Esophagus squamous epithelium (tissue), 5 donors: Measurements from ENCODE around the gene CFAP99. TPM values are rescaled to one million over a fixed set of nuclear protein-coding genes. Genes with fewer than 3 reads are reported as not detected.
A peak's percentile ranks its signal among the peaks of the same experiment; 100 is the strongest.

Experiments
- DNase-seq: peaks from one replicate; lab custom pipeline; 2025; lab: John Stamatoyannopoulos, UW
- H3K27ac ChIP-seq, 4 donors: fragments of 200-600 bp; sonication (generic); one replicate each; pipeline ENCODE4 v1.5.1; 2016 to 2019; ENCODE audit warnings: mild to moderate bottlenecking in 1 of 4
- H3K27me3 ChIP-seq, 4 donors: fragments of 200-600 bp; sonication (generic); 1 replicate in 3 of 4; 2 replicates in 1 of 4; pipeline versions ENCODE4 v1.5.1 to v1.6.0; 2017 to 2021; ENCODE audit warnings: antibody characterized with exemption in 1 of 4
- H3K36me3 ChIP-seq, 3 donors: fragments of 200-600 bp; sonication (generic); one replicate each; pipeline ENCODE4 v1.5.1; 2016 to 2019
- H3K4me1 ChIP-seq, 3 donors: fragments of 200-600 bp; sonication (generic); one replicate each; pipeline ENCODE4 v1.5.1; 2017 to 2019
- H3K4me3 ChIP-seq, 4 donors: fragments of 200-600 bp; sonication (generic); 1 replicate in 3 of 4; 2 replicates in 1 of 4; pipeline ENCODE4 v1.5.1; 2016 to 2019; ENCODE audit warnings: mild to moderate bottlenecking in 2 of 4, moderate library complexity in 1 of 4
- H3K9me3 ChIP-seq, 3 donors: fragments of 200-600 bp; sonication (generic); one replicate each; pipeline ENCODE4 v1.5.1; 2016 to 2019
- CTCF ChIP-seq, 6 experiments: fragments of 450-650 bp in 4 of 6; fragments of 200-600 bp in 2 of 6; sonication (generic) in 2 of 6; IDR thresholded peaks; one replicate each; pipeline ENCODE4 v1.5.1; 2016 to 2019; ENCODE audit warnings: antibody characterized with exemption in 6 of 6, mild to moderate bottlenecking in 4 of 6, moderate library complexity in 4 of 6
- POLR2A ChIP-seq, 4 donors: fragments of 450-650 bp; IDR thresholded peaks; one replicate each; pipeline ENCODE4 v1.6.1; 2017; ENCODE audit warnings: antibody characterized with exemption in 4 of 4, mild to moderate bottlenecking in 4 of 4, moderate library complexity in 3 of 4
- WGBS, 2 donors: methylation state at CpG; one replicate each; pipeline ENCODE4 v1.1.5; 2018; 5-methylcytosine and 5-hydroxymethylcytosine counted together
- intact Hi-C: fragments of 100-400 bp; cut with DNase I; formaldehyde crosslinking; loops from one replicate; pipeline ENCODE4 v1.15.0; 2022
- total RNA-seq, 4 donors: library from RNA; depleted of rRNA; stranded (reverse); fragments of >200 nt; gene quantifications; one replicate each; pipeline ENCODE4 v1.1.0, GENCODE V29; 2016
- donor health status: DM: yes; HTN: yes; CAD: no.

CFAP99 gene
- total RNA-seq, 4 donors from 2014 or later, result 0.11 TPM; not detected in 3

GRCh38 chr4:2489081-2489805 lies 70.5 kb downstream of the CFAP99 start:
- intact Hi-C loops, result no loop called here

GRCh38 chr4:2489841-2490552 lies 71.2 kb downstream of the CFAP99 start:
- DNase-seq, result no peak
- Histone ChIP-seq H3K27me3 (no peaks in the 10 kb centered on the region), H3K4me3 (no peak overlapping the region), H3K27ac (peak overlapping the region in 2 of 4 donors; percentile 36 to 45), H3K4me1 (peaks cover 6 to 58% (median 39%) of the 10 kb centered on the region in 3 donors), H3K9me3 (no peaks in the 10 kb centered on the region), H3K36me3 (peaks cover 4 to 60% (median 24%) of the 10 kb centered on the region in 3 donors)
- intact Hi-C loops, result no loop called here
- WGBS, 2 donors, result 50 to 64% methylated on average over 5 to 8 of the region's 9 CpGs
- TF ChIP-seq CTCF (IDR thresholded peaks at IDR 0.05), result no peak
- no peak for TF ChIP-seq POLR2A (IDR thresholded peaks at IDR 0.05)

More at GRCh38 chr4:2489081-2489805, 70.5 kb downstream of the CFAP99 start:
- Histone ChIP-seq H3K4me1 (peaks cover 6 to 63% (median 47%) of the 10 kb centered on the region in 3 donors), H3K27me3 (no peaks in the 10 kb centered on the region), H3K9me3 (no peaks in the 10 kb centered on the region), H3K27ac (peak overlapping the region in 2 of 4 donors; percentile 36 to 45), H3K36me3 (peaks cover 4 to 53% (median 24%) of the 10 kb centered on the region in 3 donors), H3K4me3 (no peak overlapping the region)
- 90 to 95% methylated on average over 16 to 19 of the region's 20 CpGs for WGBS, 2 donors
- DNase-seq, result no peak
- TF ChIP-seq POLR2A (IDR thresholded peaks at IDR 0.05), result no peak
- TF ChIP-seq CTCF (IDR thresholded peaks at IDR 0.05), result no peak

- H3K4me1 ChIP-seq, result peaks cover 0 to 39% (median 19%) of the 10 kb centered on the region in 3 donors
- no peak for TF ChIP-seq CTCF (IDR thresholded peaks at IDR 0.05)
- no peak overlapping the region for H3K27ac ChIP-seq
- H3K36me3 ChIP-seq, result peaks cover 4 to 90% (median 28%) of the 10 kb centered on the region in 3 donors
- DNase-seq, result no peak
- no peaks in the 10 kb centered on the region for H3K9me3 ChIP-seq
- WGBS, 2 donors, result 77 to 93% methylated on average over 1 of the region's 1 CpG
- intact Hi-C loops, result no loop called here
- H3K27me3 ChIP-seq, result no peaks in the 10 kb centered on the region
- H3K4me3 ChIP-seq, result no peak overlapping the region
Observed at GRCh38 chr4:2492970-2493369, 74.2 kb downstream of the CFAP99 start.

- TF ChIP-seq CTCF (IDR thresholded peaks at IDR 0.05) (no peak), POLR2A (IDR thresholded peaks at IDR 0.05) (no peak)
- intact Hi-C loops, result no loop called here
- peaks cover 7 to 100% (median 44%) of the 10 kb centered on the region in 3 donors for H3K36me3 ChIP-seq
- DNase-seq, result no peak
- H3K4me1 ChIP-seq, result peaks cover 0 to 22% (median 11%) of the 10 kb centered on the region in 3 donors
- H3K27ac ChIP-seq, result no peak overlapping the region
- H3K4me3 ChIP-seq, result no peak overlapping the region
- 93 to 96% methylated on average over 3 of the region's 3 CpGs for WGBS, 2 donors
- H3K27me3 ChIP-seq, result no peaks in the 10 kb centered on the region
- H3K9me3 ChIP-seq, result no peaks in the 10 kb centered on the region
Observed at GRCh38 chr4:2494992-2495391, 76.2 kb downstream of the CFAP99 start.

- WGBS, 2 donors, result 82 to 97% methylated on average over 4 of the region's 4 CpGs
- no peak overlapping the region for H3K27ac ChIP-seq
Observed at GRCh38 chr4:2497324-2497723, 78.6 kb downstream of the CFAP99 start.

More at GRCh38 chr4:2497324-2497723, 78.6 kb downstream of the CFAP99 start:
- no peaks in the 10 kb centered on the region for H3K27me3 ChIP-seq
- H3K36me3 ChIP-seq, result peaks cover 17 to 100% (median 47%) of the 10 kb centered on the region in 3 donors
- peaks cover 0 to 13% (median 4%) of the 10 kb centered on the region in 3 donors for H3K4me1 ChIP-seq
- no peak for DNase-seq
- intact Hi-C loops, result no loop called here
- no peak for TF ChIP-seq CTCF (IDR thresholded peaks at IDR 0.05)
- TF ChIP-seq POLR2A (IDR thresholded peaks at IDR 0.05), result no peak
- H3K9me3 ChIP-seq, result no peaks in the 10 kb centered on the region
- no peak overlapping the region for H3K4me3 ChIP-seq
